BE2C (cell line): ENCODE measurements around the gene TSPAN32.

Source experiments
- DNase-seq: peaks from one replicate; pipeline ENCODE4 v3.0.0-alpha.2; 2020
- H3K27me3 ChIP-seq: fragments of 250-450 bp; sonication (Bioruptor Pico); 2 replicates; pipeline ENCODE4 v1.5.1; 2020; ENCODE audit warnings: mild to moderate bottlenecking
- H3K36me3 ChIP-seq: fragments of 250-450 bp; sonication (Bioruptor Pico); 2 replicates; pipeline ENCODE4 v1.5.1; 2020; ENCODE audit warnings: mild to moderate bottlenecking
- H3K4me1 ChIP-seq: fragments of 250-450 bp; sonication (Bioruptor Pico); 2 replicates; pipeline ENCODE4 v1.5.1; 2020
- H3K4me3 ChIP-seq: 2 replicates; pipeline ENCODE4 v1.5.1; 2011; ENCODE audit warnings: low read depth, low read length
- H3K9me3 ChIP-seq: fragments of 250-450 bp; sonication (Bioruptor Pico); 2 replicates; pipeline ENCODE4 v1.5.1; 2020
- CTCF ChIP-seq: IDR thresholded peaks from 2 replicates; pipeline ENCODE4 v1.5.1; 2012; ENCODE audit warnings: mild to moderate bottlenecking, low read depth, low read length

The TSPAN32 gene

GRCh38 chr11:2266586-2267305 lies 35.1 kb upstream of the TSPAN32 start:
- no peaks in the 10 kb centered on the region for H3K9me3 ChIP-seq
- TF ChIP-seq CTCF = no peak
- no peak overlapping the region for H3K4me3 ChIP-seq
- H3K36me3 ChIP-seq = no peaks in the 10 kb centered on the region
- H3K27me3 ChIP-seq = peaks cover 26% of the 10 kb centered on the region
- DNase-seq = no peak
- H3K4me1 ChIP-seq = no peaks in the 10 kb centered on the region

GRCh38 chr11:2267306-2267850 lies 34.4 kb upstream of the TSPAN32 start:
- H3K27me3 ChIP-seq = peaks cover 26% of the 10 kb centered on the region

DNA sequence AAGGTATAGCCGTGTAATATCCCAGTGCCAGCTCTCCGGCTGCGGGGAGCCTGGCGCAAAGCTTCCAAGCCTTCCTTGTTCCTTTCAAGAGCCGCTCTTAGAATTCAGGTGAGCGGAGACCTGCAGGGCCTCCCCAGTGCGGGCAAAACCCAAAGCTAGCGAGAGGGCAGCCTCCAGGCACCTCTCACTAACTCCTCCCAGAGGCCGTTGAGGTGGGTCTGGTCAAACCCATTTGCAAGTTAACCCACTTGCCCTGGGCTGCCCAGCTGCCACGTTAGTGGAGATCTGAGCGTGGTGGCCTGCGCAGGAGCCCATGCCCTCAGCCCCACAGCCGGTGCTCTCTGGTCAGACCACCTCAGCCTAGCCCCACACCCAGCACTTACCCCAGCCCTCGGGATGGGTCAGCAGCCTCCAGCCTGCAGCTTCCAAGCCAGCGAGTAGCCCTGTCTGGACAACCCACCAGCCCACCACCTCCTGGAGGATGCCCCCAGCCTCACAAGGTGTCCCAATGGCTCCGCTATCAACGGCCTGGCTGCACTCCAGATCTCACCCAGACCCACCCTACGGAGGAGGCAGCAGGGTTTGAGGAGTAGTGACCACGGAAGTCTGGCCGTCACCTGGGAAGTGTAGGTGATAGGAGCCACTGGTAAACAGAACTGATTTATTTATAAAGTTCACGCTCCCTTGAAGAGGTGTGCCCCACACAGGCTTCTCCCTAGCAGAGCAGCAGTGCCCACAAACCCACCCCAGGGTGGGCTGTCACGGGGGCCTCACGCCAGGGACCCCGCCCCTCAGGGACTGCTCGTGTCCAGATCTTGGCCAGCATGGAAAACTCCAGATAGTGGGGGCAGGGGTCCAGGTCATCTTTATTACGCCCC lies 33.7 kb upstream of the TSPAN32 start:
- no peak overlapping the region for H3K4me3 ChIP-seq
- no peak for TF ChIP-seq CTCF
- no peaks in the 10 kb centered on the region for H3K36me3 ChIP-seq
- peaks cover 26% of the 10 kb centered on the region for H3K27me3 ChIP-seq
- DNase-seq = no peak
- no peaks in the 10 kb centered on the region for H3K9me3 ChIP-seq
- H3K4me1 ChIP-seq = no peaks in the 10 kb centered on the region

More at GRCh38 chr11:2267306-2267850, 34.4 kb upstream of the TSPAN32 start:
- no peak for TF ChIP-seq CTCF
- Histone ChIP-seq H3K4me1 (no peaks in the 10 kb centered on the region), H3K4me3 (no peak overlapping the region), H3K36me3 (no peaks in the 10 kb centered on the region), H3K9me3 (no peaks in the 10 kb centered on the region)
- DNase-seq = no peak

DNA sequence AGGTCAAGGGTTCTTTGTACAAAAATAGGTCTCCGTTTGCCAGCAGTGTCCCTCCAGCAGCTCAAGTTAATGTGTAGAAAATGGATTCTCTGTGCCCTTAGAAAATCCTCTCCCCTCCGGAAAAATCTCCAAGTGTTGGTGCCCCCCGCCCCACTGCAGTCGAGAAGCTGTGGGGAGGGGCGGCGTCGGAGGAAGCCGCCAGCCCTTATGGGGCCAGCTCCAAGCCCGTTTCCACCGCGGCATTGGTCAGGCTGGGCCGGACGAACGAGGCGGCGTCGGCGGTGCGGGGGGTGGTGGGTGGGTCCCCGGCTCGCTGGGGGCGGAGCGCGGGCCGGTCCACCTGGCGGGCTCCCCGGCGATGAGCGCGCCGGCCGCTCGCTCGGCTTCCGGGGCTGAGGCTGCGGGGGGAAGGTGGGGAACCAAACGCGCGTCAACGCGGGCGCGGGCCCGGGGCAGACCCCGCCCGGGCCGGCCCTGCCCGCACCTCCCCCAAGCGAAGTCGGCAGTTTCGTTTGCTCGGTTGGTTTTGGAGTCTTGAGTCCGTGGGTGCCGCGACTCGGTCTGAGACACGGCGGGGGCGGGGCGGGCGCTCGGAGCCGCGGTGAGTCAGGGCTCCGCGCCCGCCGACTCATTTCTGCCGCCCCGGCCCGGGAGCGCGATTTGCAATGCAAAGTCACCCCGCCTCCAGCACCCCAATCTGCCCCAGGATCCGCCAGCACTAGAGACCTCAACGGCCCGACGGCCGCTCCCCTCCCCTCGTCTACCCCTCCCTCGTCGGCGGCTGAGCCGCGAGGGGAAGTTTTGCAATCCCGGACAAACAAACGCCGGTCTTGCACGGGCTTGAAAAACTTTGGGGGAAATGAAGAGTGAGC lies 32.8 kb upstream of the TSPAN32 start:
- peaks cover 26% of the 10 kb centered on the region for H3K27me3 ChIP-seq
- H3K4me1 ChIP-seq = no peaks in the 10 kb centered on the region
- H3K36me3 ChIP-seq = no peaks in the 10 kb centered on the region
- DNase-seq = no peak
- no peak for TF ChIP-seq CTCF
- no peak overlapping the region for H3K4me3 ChIP-seq
- no peaks in the 10 kb centered on the region for H3K9me3 ChIP-seq

DNA sequence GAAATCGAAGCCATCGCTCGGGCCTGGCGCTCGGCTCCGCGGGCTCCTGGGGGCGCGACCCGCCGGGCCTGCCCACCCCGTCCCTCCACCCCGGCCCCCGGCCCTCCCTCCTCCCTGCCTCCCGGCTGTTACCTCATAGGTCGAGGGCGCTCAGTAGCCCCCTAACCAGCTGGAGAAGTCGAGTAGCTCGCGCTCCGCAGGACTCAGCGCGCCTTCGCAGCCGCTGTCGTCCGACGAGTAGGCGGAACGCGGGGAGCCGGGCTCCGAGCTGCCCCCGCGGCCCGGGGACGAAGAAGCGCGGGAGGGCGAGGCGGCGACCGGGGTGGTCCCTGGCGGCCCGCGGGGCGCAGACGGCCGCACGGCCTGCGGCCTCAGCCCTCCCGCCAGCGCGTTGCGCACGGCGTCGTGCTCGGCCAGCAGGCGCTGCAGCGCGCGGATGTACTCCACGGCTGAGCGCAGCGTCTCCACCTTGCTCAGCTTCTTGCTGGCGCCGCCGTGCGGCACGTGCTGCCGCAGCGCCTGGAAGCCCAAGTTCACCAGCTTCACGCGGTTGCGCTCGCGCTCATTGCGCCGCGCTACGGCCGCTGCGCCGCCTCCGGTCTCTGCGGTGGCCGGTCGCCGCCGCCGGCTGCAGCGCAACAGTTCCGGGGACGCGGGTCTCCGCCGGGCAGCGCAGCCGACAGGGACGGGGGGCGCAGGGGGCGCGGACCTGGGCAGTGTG lies 32.1 kb upstream of the TSPAN32 start:
- Histone ChIP-seq H3K9me3 (no peaks in the 10 kb centered on the region), H3K4me1 (no peaks in the 10 kb centered on the region)
- no peak for TF ChIP-seq CTCF

More for the DNA sequence above, 32.1 kb upstream of the TSPAN32 start:
- no peak for DNase-seq
- Histone ChIP-seq H3K27me3 (peaks cover 26% of the 10 kb centered on the region), H3K36me3 (no peaks in the 10 kb centered on the region), H3K4me3 (no peak overlapping the region)
